ENCODE measurements around the gene TTBK2. TPM values are rescaled to one million over a fixed set of nuclear protein-coding genes. Genes with fewer than 3 reads are reported as not detected.

Gene TTBK2
- total RNA-seq, 1 experiment from 2014 or later, result 17.2 TPM

DNA sequence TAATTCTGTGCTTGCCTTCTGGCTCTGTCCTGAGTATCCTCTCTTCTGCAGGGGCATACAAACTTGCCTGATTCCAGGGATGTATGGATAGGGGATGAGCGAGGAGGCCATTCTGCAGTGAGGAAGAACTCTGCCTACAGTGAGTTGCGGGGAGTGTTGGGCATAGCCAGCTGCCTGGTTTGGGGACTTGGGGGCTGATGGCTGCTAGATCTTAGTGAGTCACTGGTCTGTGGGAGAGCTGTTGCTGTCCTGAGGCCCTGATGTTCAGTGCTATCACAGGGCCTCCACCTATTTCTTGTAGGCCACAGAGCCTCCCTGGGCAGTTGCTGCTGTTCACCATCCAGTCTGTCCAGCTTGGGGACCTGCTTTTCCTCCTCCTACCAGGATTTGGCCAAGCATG lies 204.0 kb downstream of the TTBK2 start:
- H3K27ac ChIP-seq (ENCODE audit: low read length), result no peak overlapping the region
- ChIA-PET POLR2A (no interaction called here), CTCF (no interaction called here)
- H3K4me3 ChIP-seq (ENCODE audit: low read depth in 2 of 2, low read length in 2 of 2), result no peak overlapping the region
- no peaks in the 10 kb centered on the region for H3K4me1 ChIP-seq (ENCODE audit: control insufficient read depth, insufficient read depth, low read length)
- TF ChIP-seq, protein P1, sequence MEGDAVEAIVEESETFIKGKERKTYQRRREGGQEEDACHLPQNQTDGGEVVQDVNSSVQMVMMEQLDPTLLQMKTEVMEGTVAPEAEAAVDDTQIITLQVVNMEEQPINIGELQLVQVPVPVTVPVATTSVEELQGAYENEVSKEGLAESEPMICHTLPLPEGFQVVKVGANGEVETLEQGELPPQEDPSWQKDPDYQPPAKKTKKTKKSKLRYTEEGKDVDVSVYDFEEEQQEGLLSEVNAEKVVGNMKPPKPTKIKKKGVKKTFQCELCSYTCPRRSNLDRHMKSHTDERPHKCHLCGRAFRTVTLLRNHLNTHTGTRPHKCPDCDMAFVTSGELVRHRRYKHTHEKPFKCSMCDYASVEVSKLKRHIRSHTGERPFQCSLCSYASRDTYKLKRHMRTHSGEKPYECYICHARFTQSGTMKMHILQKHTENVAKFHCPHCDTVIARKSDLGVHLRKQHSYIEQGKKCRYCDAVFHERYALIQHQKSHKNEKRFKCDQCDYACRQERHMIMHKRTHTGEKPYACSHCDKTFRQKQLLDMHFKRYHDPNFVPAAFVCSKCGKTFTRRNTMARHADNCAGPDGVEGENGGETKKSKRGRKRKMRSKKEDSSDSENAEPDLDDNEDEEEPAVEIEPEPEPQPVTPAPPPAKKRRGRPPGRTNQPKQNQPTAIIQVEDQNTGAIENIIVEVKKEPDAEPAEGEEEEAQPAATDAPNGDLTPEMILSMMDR (IDR thresholded peaks at IDR 0.05), result no peak
- TF ChIP-seq, protein P2, sequence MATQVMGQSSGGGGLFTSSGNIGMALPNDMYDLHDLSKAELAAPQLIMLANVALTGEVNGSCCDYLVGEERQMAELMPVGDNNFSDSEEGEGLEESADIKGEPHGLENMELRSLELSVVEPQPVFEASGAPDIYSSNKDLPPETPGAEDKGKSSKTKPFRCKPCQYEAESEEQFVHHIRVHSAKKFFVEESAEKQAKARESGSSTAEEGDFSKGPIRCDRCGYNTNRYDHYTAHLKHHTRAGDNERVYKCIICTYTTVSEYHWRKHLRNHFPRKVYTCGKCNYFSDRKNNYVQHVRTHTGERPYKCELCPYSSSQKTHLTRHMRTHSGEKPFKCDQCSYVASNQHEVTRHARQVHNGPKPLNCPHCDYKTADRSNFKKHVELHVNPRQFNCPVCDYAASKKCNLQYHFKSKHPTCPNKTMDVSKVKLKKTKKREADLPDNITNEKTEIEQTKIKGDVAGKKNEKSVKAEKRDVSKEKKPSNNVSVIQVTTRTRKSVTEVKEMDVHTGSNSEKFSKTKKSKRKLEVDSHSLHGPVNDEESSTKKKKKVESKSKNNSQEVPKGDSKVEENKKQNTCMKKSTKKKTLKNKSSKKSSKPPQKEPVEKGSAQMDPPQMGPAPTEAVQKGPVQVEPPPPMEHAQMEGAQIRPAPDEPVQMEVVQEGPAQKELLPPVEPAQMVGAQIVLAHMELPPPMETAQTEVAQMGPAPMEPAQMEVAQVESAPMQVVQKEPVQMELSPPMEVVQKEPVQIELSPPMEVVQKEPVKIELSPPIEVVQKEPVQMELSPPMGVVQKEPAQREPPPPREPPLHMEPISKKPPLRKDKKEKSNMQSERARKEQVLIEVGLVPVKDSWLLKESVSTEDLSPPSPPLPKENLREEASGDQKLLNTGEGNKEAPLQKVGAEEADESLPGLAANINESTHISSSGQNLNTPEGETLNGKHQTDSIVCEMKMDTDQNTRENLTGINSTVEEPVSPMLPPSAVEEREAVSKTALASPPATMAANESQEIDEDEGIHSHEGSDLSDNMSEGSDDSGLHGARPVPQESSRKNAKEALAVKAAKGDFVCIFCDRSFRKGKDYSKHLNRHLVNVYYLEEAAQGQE (IDR thresholded peaks at IDR 0.05; ENCODE audit: insufficient read depth in 1 of 2, low read depth in 2 of 2, low read length in 1 of 2), result no peak
- no peak for TF ChIP-seq SIN3A (IDR thresholded peaks at IDR 0.05; ENCODE audit: borderline replicate concordance, insufficient read depth, low read depth, low read length)
- no peak for TF ChIP-seq TCF7L2 (IDR thresholded peaks at IDR 0.05; ENCODE audit: low read depth, low read length)
- TF ChIP-seq POLR2AphosphoS5 (IDR thresholded peaks at IDR 0.05; ENCODE audit: low read depth, low read length), result no peak
- no peak for DNase-seq (ENCODE audit: low read depth, low spot score)
- H3K36me3 ChIP-seq (ENCODE audit: control insufficient read depth, insufficient read depth, low read length), result no peaks in the 10 kb centered on the region; the same call in none of the 2 replicates
- in situ Hi-C loops (cut with HindIII; ENCODE audit: low pct_unique_long_range_greater_than_20kb, low sequenced_read_pairs) (no loop called here), intact Hi-C loops (cut with micrococcal nuclease; ENCODE audit: unreplicated experiment) (no loop called here)
- no peaks in the 10 kb centered on the region for H3K27me3 ChIP-seq (ENCODE audit: control insufficient read depth, insufficient read depth, low read length)
- ATAC-seq, result no peak
- no peaks in the 10 kb centered on the region for H3K9me3 ChIP-seq (ENCODE audit: control insufficient read depth, insufficient read depth, low read depth, low read length)
- BruUV-seq (replicated peaks), result no TSS peak

DNA sequence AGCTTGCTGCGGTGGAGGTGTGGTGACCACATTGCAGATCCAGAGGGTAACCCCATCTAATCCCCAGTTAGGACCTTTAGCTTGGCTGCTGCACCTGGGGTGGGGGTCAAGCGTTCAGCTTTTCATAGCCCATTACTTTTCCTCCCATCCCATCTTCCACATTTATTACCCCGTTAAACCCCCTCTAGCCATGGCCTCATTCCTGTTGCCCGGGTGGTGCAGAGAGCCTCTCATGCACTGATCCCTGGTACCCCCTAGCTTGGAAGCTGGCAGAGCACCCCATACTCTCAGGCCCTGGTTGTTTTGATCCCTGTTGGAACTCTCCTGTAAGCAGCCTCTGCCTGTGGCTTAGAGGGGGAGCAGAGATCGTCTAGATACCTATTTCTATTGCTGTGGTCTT lies 204.5 kb downstream of the TTBK2 start:
- H3K27me3 ChIP-seq (ENCODE audit: control insufficient read depth, insufficient read depth, low read length), result no peaks in the 10 kb centered on the region
- H3K4me1 ChIP-seq (ENCODE audit: control insufficient read depth, insufficient read depth, low read length), result no peaks in the 10 kb centered on the region
- no peaks in the 10 kb centered on the region for H3K9me3 ChIP-seq (ENCODE audit: control insufficient read depth, insufficient read depth, low read depth, low read length)
- no peaks in the 10 kb centered on the region; the same call in none of the 2 replicates for H3K36me3 ChIP-seq (ENCODE audit: control insufficient read depth, insufficient read depth, low read length)
- no peak for DNase-seq (ENCODE audit: low read depth, low spot score)
- no TSS peak for BruUV-seq (replicated peaks)
- H3K27ac ChIP-seq (ENCODE audit: low read length), result no peak overlapping the region
- in situ Hi-C loops (cut with HindIII; ENCODE audit: low pct_unique_long_range_greater_than_20kb, low sequenced_read_pairs) (no loop called here), intact Hi-C loops (cut with micrococcal nuclease; ENCODE audit: unreplicated experiment) (no loop called here)
- POLR2A ChIA-PET, result no interaction called here
- ATAC-seq, result no peak
- CTCF ChIA-PET, result no interaction called here
- no peak overlapping the region for H3K4me3 ChIP-seq (ENCODE audit: low read depth in 2 of 2, low read length in 2 of 2)
- TF ChIP-seq, protein P1 (IDR thresholded peaks at IDR 0.05), result no peak
- TF ChIP-seq SIN3A (IDR thresholded peaks at IDR 0.05; ENCODE audit: borderline replicate concordance, insufficient read depth, low read depth, low read length), result no peak
- TF ChIP-seq, protein P2 (IDR thresholded peaks at IDR 0.05; ENCODE audit: insufficient read depth in 1 of 2, low read depth in 2 of 2, low read length in 1 of 2), result no peak
- TF ChIP-seq POLR2AphosphoS5 (IDR thresholded peaks at IDR 0.05; ENCODE audit: low read depth, low read length), result no peak
- no peak for TF ChIP-seq TCF7L2 (IDR thresholded peaks at IDR 0.05; ENCODE audit: low read depth, low read length)

Data from Panc1 (cell line).